Measurements from ENCODE around the gene KLHL10.

KLHL10 gene

DNA sequence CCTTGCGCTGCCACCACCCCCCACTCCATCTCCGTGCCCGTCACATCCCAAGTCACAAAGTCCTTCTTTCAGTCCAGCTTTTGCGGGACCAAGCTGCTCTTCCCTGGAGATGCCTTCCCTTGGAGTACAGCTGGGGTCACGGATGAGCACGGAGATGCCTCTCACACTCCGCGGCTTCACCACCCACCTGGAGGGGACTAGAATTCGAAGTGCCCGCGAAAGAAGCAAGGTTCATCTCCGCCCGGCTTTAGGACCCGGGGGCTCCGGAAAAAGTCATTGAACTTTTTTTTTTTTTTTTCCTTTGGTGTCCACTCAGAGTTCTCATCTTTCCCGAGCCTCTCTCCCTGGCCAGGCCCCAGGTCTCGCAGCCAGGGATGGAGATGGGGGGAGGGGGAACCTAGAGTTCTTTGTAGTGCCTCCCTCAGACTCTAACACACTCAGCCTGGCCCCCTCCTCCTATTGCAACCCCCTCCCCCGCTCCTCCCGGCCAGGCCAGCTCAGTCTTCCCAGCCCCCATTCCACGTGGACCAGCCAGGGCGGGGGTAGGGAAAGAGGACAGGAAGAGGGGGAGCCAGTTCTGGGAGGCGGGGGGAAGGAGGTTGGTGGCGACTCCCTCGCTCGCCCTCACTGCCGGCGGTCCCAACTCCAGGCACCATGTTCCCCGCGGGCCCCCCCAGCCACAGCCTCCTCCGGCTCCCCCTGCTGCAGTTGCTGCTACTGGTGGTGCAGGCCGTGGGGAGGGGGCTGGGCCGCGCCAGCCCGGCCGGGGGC is 25.1 kb upstream of the KLHL10 start, which contains the start of gene FKBP10:
Gene FKBP10 (plus strand): TSS at position 624 of the 771 bp plus-strand sequence. CDS start 31 bp downstream, at position 655.
- Histone ChIP-seq H3K4me3 (peak within 1 kb of the TSS; percentile 95), H3K9me3 (ENCODE audit: low read depth, low read length) (no peaks in the 10 kb centered on the region), H3K36me3 (ENCODE audit: insufficient read depth, low read length) (no peaks in the 10 kb centered on the region), H3K9ac (ENCODE audit: insufficient read length) (peak within 1 kb of the TSS; percentile 80), H3K27ac (no peak within 1 kb of the TSS)
- TF ChIP-seq FOXP2 (optimal IDR thresholded peaks at IDR 0.05; ENCODE audit: control extremely low read depth, extremely low read length, insufficient read depth) (no peak), EZH2 (IDR thresholded peaks at IDR 0.05) (no peak), POLR2AphosphoS5 (IDR thresholded peaks at IDR 0.05; ENCODE audit: borderline replicate concordance, low read depth, low read length) (no peak)
- no peak for DNase-seq (ENCODE audit: low read depth, low spot score)

DNA sequence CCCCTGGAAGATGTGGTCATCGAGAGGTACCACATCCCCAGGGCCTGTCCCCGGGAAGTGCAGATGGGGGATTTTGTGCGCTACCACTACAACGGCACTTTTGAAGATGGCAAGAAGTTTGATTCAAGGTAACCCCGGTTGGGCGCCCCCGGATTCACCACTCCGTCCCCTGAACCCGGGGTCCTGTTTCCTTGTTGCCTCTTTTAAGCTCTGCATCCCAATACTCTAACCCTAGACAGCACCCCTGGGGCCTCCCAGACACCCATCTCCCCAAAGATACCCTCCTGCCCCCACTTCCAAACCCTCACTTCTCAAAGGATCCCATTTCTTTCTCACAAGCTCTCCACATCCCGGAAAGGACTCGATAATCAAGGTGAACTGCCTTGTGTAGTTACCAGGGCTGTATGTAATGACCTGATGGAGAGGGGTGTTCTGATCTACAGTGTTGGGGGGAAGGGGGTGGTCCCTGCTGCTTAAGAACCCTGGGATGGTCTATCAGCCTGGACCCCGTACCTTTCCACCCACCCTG is 24.4 kb upstream of the KLHL10 start:
- no peak overlapping the region for H3K9ac ChIP-seq (ENCODE audit: insufficient read length)
- no peak overlapping the region for H3K27ac ChIP-seq
- TF ChIP-seq FOXP2 (optimal IDR thresholded peaks at IDR 0.05; ENCODE audit: control extremely low read depth, extremely low read length, insufficient read depth), result no peak
- TF ChIP-seq POLR2AphosphoS5 (IDR thresholded peaks at IDR 0.05; ENCODE audit: borderline replicate concordance, low read depth, low read length), result no peak
- TF ChIP-seq EZH2 (IDR thresholded peaks at IDR 0.05), result no peak
- no peaks in the 10 kb centered on the region for H3K9me3 ChIP-seq (ENCODE audit: low read depth, low read length)
- H3K36me3 ChIP-seq (ENCODE audit: insufficient read depth, low read length), result no peaks in the 10 kb centered on the region
- no peak overlapping the region for H3K4me3 ChIP-seq
- DNase-seq (ENCODE audit: low read depth, low spot score), result no peak

DNA sequence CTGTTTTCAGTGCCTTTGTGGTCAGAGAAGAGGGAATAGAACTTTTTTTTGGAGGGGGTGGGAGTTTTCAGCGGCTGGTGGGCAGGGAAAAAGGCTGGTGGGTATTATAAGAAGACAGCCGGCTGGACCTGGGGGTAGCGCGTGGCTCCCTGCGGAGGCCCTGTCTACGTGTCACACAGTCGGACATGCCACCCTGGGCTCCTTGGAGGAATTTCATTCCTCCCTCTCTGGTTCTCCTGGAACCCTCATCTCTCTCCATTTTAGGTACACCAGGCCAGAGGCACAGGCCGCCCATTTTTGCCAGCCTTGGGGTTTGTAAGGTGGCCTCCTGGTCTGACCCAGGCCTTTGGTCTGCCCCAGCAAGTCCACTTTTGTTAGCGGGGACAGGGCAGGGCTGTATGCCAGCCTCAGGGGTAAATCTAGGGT is 23.9 kb upstream of the KLHL10 start:
- Histone ChIP-seq H3K9ac (ENCODE audit: insufficient read length) (no peak overlapping the region), H3K4me3 (no peak overlapping the region), H3K9me3 (ENCODE audit: low read depth, low read length) (no peaks in the 10 kb centered on the region), H3K27ac (no peak overlapping the region), H3K36me3 (ENCODE audit: insufficient read depth, low read length) (no peaks in the 10 kb centered on the region)
- TF ChIP-seq FOXP2 (optimal IDR thresholded peaks at IDR 0.05; ENCODE audit: control extremely low read depth, extremely low read length, insufficient read depth) (no peak), EZH2 (IDR thresholded peaks at IDR 0.05) (no peak), POLR2AphosphoS5 (IDR thresholded peaks at IDR 0.05; ENCODE audit: borderline replicate concordance, low read depth, low read length) (no peak)
- no peak for DNase-seq (ENCODE audit: low read depth, low spot score)

DNA sequence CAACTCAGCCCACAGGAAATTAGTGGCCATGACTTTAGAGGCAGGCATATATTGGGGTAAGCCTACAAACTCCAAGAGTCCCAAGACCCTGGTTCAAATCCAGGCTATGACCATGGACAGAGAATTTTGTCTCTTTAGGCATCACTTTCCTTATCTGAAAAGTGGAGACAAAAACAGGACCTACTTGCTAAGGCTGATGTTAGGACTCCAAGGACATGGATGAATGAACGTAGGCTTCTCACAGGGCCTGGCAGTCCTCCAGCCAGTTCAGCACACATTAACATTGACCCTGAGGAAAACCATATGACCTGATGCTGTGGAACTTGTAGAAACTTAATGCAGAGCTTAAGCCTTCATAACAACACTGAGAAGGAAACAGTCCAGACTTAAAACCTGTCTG is 23.4 kb upstream of the KLHL10 start:
- no peak overlapping the region for H3K27ac ChIP-seq
- H3K36me3 ChIP-seq (ENCODE audit: insufficient read depth, low read length), result no peaks in the 10 kb centered on the region
- no peaks in the 10 kb centered on the region for H3K9me3 ChIP-seq (ENCODE audit: low read depth, low read length)
- no peak overlapping the region for H3K4me3 ChIP-seq
- no peak for DNase-seq (ENCODE audit: low read depth, low spot score)
- no peak overlapping the region for H3K9ac ChIP-seq (ENCODE audit: insufficient read length)
- TF ChIP-seq FOXP2 (optimal IDR thresholded peaks at IDR 0.05; ENCODE audit: control extremely low read depth, extremely low read length, insufficient read depth) (no peak), EZH2 (IDR thresholded peaks at IDR 0.05) (no peak), POLR2AphosphoS5 (IDR thresholded peaks at IDR 0.05; ENCODE audit: borderline replicate concordance, low read depth, low read length) (no peak)

DNA sequence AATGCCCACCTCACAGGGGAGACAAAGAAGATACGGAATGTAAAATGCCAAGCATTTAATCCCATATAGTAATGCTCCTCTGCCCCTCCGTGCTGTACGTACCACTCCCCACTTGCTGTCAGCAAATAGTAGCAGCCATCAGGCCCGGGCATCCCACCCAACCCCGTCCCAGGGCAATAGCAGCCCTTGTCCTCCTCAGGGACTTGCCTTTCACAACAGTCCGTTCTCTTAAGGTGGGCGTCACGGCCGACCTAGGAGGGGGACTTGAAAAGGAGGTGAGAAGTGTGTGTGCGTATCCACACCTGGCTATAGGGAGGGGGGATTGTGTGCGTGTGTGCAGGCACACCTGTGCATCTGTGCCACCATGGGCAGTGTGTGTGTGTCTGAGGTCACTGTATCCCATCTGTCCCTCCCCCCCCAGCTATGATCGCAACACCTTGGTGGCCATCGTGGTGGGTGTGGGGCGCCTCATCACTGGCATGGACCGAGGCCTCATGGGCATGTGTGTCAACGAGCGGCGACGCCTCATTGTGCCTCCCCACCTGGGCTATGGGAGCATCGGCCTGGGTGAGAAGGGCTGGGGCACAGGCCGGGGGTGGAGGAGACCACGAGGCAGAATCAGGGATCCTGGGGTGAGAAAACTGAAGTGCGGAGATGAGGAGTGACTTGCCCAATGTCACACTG is 20.8 kb upstream of the KLHL10 start:
- Histone ChIP-seq H3K4me3 (no peak overlapping the region), H3K36me3 (ENCODE audit: insufficient read depth, low read length) (no peaks in the 10 kb centered on the region), H3K9me3 (ENCODE audit: low read depth, low read length) (no peaks in the 10 kb centered on the region), H3K9ac (ENCODE audit: insufficient read length) (no peak overlapping the region), H3K27ac (no peak overlapping the region)
- no peak for DNase-seq (ENCODE audit: low read depth, low spot score)
- TF ChIP-seq EZH2 (IDR thresholded peaks at IDR 0.05) (no peak), FOXP2 (optimal IDR thresholded peaks at IDR 0.05; ENCODE audit: control extremely low read depth, extremely low read length, insufficient read depth) (no peak), POLR2AphosphoS5 (IDR thresholded peaks at IDR 0.05; ENCODE audit: borderline replicate concordance, low read depth, low read length) (no peak)

DNA sequence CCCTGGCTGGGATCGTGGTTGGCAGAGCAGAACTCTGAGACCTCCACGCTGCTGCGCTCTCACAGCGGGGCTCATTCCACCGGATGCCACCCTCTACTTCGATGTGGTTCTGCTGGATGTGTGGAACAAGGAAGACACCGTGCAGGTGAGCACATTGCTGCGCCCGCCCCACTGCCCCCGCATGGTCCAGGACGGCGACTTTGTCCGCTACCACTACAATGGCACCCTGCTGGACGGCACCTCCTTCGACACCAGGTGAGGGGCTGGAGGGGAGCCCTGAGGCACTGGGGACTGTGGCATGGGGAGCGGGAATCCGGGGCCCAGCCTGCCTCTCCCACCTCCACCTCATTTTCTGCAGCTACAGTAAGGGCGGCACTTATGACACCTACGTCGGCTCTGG is 19.6 kb upstream of the KLHL10 start:
- Histone ChIP-seq H3K9ac (ENCODE audit: insufficient read length) (no peak overlapping the region), H3K27ac (no peak overlapping the region), H3K9me3 (ENCODE audit: low read depth, low read length) (no peaks in the 10 kb centered on the region), H3K4me3 (no peak overlapping the region), H3K36me3 (ENCODE audit: insufficient read depth, low read length) (no peaks in the 10 kb centered on the region)
- TF ChIP-seq EZH2 (IDR thresholded peaks at IDR 0.05) (no peak), POLR2AphosphoS5 (IDR thresholded peaks at IDR 0.05; ENCODE audit: borderline replicate concordance, low read depth, low read length) (no peak), FOXP2 (optimal IDR thresholded peaks at IDR 0.05; ENCODE audit: control extremely low read depth, extremely low read length, insufficient read depth) (no peak)
- no peak for DNase-seq (ENCODE audit: low read depth, low spot score)

DNA sequence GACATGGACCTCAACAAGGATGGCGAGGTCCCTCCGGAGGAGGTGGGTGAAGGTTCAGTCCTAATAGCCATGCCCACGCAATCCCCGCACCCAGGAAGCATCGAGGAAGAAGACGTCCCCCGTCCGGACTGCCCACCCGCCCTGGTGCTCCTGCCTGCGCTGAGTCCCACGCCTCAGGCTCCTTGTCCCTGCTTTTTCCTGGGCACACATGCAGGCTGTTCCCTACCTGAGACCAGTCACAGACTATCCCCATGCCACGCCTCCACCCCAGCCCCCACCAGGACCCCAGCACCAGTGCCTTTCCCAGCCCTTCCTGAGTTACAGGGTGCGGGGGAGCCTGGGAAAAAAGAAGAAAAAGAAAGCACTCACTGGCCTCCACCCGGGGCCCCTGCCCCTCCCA is 15.8 kb upstream of the KLHL10 start:
- no peak overlapping the region for H3K4me3 ChIP-seq
- no peak for TF ChIP-seq POLR2AphosphoS5 (IDR thresholded peaks at IDR 0.05; ENCODE audit: borderline replicate concordance, low read depth, low read length)
- no peak for TF ChIP-seq FOXP2 (optimal IDR thresholded peaks at IDR 0.05; ENCODE audit: control extremely low read depth, extremely low read length, insufficient read depth)
- no peak for TF ChIP-seq EZH2 (IDR thresholded peaks at IDR 0.05)
- no peaks in the 10 kb centered on the region for H3K9me3 ChIP-seq (ENCODE audit: low read depth, low read length)
- H3K9ac ChIP-seq (ENCODE audit: insufficient read length), result no peak overlapping the region
- peaks cover 9% of the 10 kb centered on the region; the same call in 1 of the 2 replicates for H3K36me3 ChIP-seq (ENCODE audit: insufficient read depth, low read length)
- DNase-seq (ENCODE audit: low read depth, low spot score), result no peak
- no peak overlapping the region for H3K27ac ChIP-seq
